Breast epithelium (tissue), 4 donors: ENCODE data around the gene OR2L2. TPM values are rescaled to one million over a fixed set of nuclear protein-coding genes. Genes with fewer than 3 reads are reported as not detected.

Experiments
- DNase-seq, 2 donors: peaks; one replicate each; pipeline ENCODE4 v3.0.0-alpha.2; 2019; ENCODE audit warnings: low spot score in 2 of 2
- H3K27ac ChIP-seq, 2 donors: fragments of 200-600 bp; sonication (generic) in 1 of 2; one replicate each; pipeline ENCODE4 v1.5.1; 2016 to 2019; ENCODE audit warnings: mild to moderate bottlenecking in 1 of 2
- H3K27me3 ChIP-seq, 2 donors: fragments of 200-600 bp; sonication (generic) in 1 of 2; one replicate each; pipeline versions ENCODE4 v1.5.1 to v1.6.0; 2017 to 2019; ENCODE audit warnings: control low read depth in 1 of 2, mild to moderate bottlenecking in 1 of 2
- H3K36me3 ChIP-seq: fragments of 200-600 bp; one replicate; pipeline ENCODE4 v1.5.1; 2019
- H3K4me1 ChIP-seq, 2 donors: fragments of 200-600 bp; sonication (generic); one replicate each; pipeline ENCODE4 v1.5.1; 2016 to 2019; ENCODE audit warnings: control low read depth in 1 of 2
- H3K4me3 ChIP-seq, 3 donors: fragments of 200-600 bp; sonication (generic); 1 replicate in 2 of 3; 2 replicates in 1 of 3; pipeline ENCODE4 v1.5.1; 2016 to 2019; ENCODE audit warnings: mild to moderate bottlenecking in 3 of 3, moderate library complexity in 2 of 3
- H3K9me3 ChIP-seq, 2 donors: fragments of 200-600 bp; sonication (generic) in 1 of 2; one replicate each; pipeline ENCODE4 v1.5.1; 2016 to 2019; ENCODE audit warnings: control low read depth in 1 of 2
- CTCF ChIP-seq, 3 donors: fragments of 450-650 bp; IDR thresholded peaks; one replicate each; pipeline ENCODE4 v1.5.1; 2016 to 2017; ENCODE audit warnings: antibody characterized with exemption in 3 of 3, mild to moderate bottlenecking in 3 of 3, moderate library complexity in 3 of 3
- POLR2A ChIP-seq: fragments of 450-650 bp; IDR thresholded peaks from one replicate; pipeline ENCODE4 v1.6.1; 2016; ENCODE audit warnings: antibody characterized with exemption, mild to moderate bottlenecking, moderate library complexity
- POLR2AphosphoS5 ChIP-seq, 3 donors: sonication (generic); formaldehyde crosslinking; IDR thresholded peaks; one replicate each; pipeline ENCODE4 v1.6.1; 2017; ENCODE audit warnings: antibody characterized with exemption in 3 of 3
- intact Hi-C: fragments of 100-400 bp; cut with DNase I; formaldehyde crosslinking; loops from one replicate; pipeline ENCODE4 v1.15.1; 2023; ENCODE audit warnings: low total_unique reads
- total RNA-seq, 3 donors: library from RNA; depleted of rRNA; stranded (reverse); fragments of >200 nt; gene quantifications; one replicate each; pipeline ENCODE4 v1.1.0, GENCODE V29; 2016

The OR2L2 gene, protein sequence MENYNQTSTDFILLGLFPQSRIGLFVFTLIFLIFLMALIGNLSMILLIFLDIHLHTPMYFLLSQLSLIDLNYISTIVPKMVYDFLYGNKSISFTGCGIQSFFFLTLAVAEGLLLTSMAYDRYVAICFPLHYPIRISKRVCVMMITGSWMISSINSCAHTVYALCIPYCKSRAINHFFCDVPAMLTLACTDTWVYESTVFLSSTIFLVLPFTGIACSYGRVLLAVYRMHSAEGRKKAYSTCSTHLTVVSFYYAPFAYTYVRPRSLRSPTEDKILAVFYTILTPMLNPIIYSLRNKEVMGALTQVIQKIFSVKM
- total RNA-seq, result under 1 TPM in 2 of 3 donors, not detected in 1; 0.66 to 0.73 TPM

DNA sequence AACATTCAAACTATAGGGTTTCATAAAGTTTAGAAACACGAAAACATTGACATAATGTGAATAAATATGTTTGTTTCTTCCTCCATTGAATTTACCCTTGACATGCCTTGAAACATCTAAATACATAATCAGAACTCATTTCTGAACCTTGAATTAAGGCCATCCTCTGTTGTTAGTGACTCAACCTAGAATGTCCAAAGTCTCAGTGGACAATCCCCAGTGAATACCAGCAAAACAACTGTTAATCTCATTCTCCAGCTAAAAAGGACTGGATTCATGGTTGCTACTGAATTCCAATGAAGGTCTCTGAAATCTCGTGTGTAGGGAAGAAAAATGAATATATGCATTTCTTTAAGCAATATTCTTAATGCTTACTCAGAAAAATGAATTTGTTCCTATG, at the start of gene OR2L2:
OR2L2 (plus strand) TSS at position 301 of the 400 bp plus-strand sequence. CDS start 8,198 bp downstream, outside the sequence.
- intact Hi-C loops, result no loop called here
- no peaks in the 10 kb centered on the region for H3K27me3 ChIP-seq
- no peak within 1 kb of the TSS for H3K27ac ChIP-seq
- TF ChIP-seq CTCF (IDR thresholded peaks at IDR 0.05), result no peak
- no peak for TF ChIP-seq POLR2AphosphoS5 (IDR thresholded peaks at IDR 0.05)
- TF ChIP-seq POLR2A, result no peak
- DNase-seq, result no peak
- peaks cover 16 to 29% of the 10 kb centered on the region in 2 donors for H3K9me3 ChIP-seq
- H3K4me3 ChIP-seq, result no peak within 1 kb of the TSS
- H3K36me3 ChIP-seq, result no peaks in the 10 kb centered on the region
- H3K4me1 ChIP-seq, result no peaks in the 10 kb centered on the region

DNA sequence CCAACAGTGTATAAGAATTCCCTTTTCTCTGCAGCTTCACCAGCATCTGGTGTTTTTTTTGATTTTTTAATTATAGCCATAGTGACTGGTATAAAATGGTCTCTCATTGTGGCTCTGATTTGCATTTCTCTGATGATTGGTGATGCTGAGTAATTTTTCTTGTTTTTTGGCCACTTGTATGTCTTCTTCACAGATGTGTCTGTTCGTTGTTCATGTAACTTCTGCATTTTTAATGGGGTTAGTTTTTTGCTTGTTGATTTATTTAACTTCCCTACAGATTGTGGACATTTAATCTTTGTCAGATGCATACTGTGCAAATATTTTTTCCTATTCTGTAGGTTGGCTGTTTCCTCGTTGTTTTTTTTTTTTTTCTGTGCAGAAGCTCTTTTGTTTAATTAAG, 36.9 kb upstream of the OR2L2 start:
- no peak for TF ChIP-seq POLR2AphosphoS5 (IDR thresholded peaks at IDR 0.05)
- no peak for TF ChIP-seq POLR2A
- TF ChIP-seq CTCF (IDR thresholded peaks at IDR 0.05), result no peak
- H3K4me1 ChIP-seq, result no peaks in the 10 kb centered on the region
- intact Hi-C loops, result no loop called here
- no peak for DNase-seq
- H3K27me3 ChIP-seq, result no peaks in the 10 kb centered on the region
- H3K4me3 ChIP-seq, result no peak overlapping the region
- no peak overlapping the region for H3K27ac ChIP-seq
- no peaks in the 10 kb centered on the region for H3K9me3 ChIP-seq
- H3K36me3 ChIP-seq, result no peaks in the 10 kb centered on the region

- Histone ChIP-seq H3K27me3 (no peaks in the 10 kb centered on the region), H3K36me3 (no peaks in the 10 kb centered on the region), H3K4me1 (no peaks in the 10 kb centered on the region), H3K27ac (no peak overlapping the region), H3K4me3 (no peak overlapping the region), H3K9me3 (no peaks in the 10 kb centered on the region)
- intact Hi-C loops, result no loop called here
- DNase-seq, result no peak
- TF ChIP-seq CTCF (IDR thresholded peaks at IDR 0.05), result no peak
- TF ChIP-seq POLR2AphosphoS5 (IDR thresholded peaks at IDR 0.05), result no peak
- TF ChIP-seq POLR2A, result no peak
Measured at GRCh38 chr1:247998811-247999210, 31.1 kb upstream of the OR2L2 start.

DNA sequence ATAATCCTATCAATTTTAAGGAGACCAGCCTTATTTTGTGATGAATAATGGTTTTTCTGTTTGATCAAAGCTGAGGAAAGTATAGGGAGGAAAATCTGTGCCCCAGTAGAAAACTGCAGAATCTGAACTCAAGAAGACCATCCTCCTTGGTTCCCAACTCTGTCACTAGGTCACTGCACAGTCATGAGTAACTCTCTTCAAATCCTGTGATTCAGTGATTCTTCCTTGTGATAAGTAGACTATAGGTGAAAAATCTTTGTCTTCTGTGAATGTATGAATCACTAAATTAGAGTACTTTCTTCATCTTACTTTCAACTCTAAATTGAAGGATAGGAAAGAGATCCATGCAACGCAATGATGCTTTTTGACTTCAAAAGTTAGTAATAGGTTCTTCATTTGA, 29.7 kb upstream of the OR2L2 start:
- no peak for TF ChIP-seq POLR2AphosphoS5 (IDR thresholded peaks at IDR 0.05)
- TF ChIP-seq CTCF (IDR thresholded peaks at IDR 0.05), result no peak
- intact Hi-C loops, result no loop called here
- Histone ChIP-seq H3K36me3 (no peaks in the 10 kb centered on the region), H3K9me3 (no peaks in the 10 kb centered on the region), H3K27ac (no peak overlapping the region), H3K4me3 (no peak overlapping the region), H3K4me1 (no peaks in the 10 kb centered on the region), H3K27me3 (no peaks in the 10 kb centered on the region)
- no peak for DNase-seq

GRCh38 chr1:248007778-248008177, 22.1 kb upstream of the OR2L2 start:
- Histone ChIP-seq H3K4me3 (no peak overlapping the region), H3K9me3 (peaks cover 6 to 45% of the 10 kb centered on the region in 2 donors), H3K27me3 (no peaks in the 10 kb centered on the region), H3K36me3 (no peaks in the 10 kb centered on the region), H3K4me1 (no peaks in the 10 kb centered on the region), H3K27ac (no peak overlapping the region)
- intact Hi-C loops, result no loop called here
- TF ChIP-seq POLR2AphosphoS5 (IDR thresholded peaks at IDR 0.05) (no peak), POLR2A (no peak), CTCF (IDR thresholded peaks at IDR 0.05) (no peak)
- DNase-seq, result no peak
